Activated CD8-positive, alpha-beta T cell treated with anti-CD3 and anti-CD28 coated beads for 36 hours (primary cell): Measurements from ENCODE around the gene RNF223. TPM values are rescaled to one million over a fixed set of nuclear protein-coding genes. Genes with fewer than 3 reads are reported as not detected.

ENCODE experiments used
- ATAC-seq: fragments of 200-7000 bp; cut with Tn5 transposase; one replicate; pipeline ENCODE4 v1.10.0; 2021; ENCODE audit warnings: mild to moderate bottlenecking, moderate library complexity
- CTCF ChIA-PET: fragments of 350-600 bp; sonication (Branson Sonifier 250); formaldehyde crosslinking; loops from one replicate; lab custom pipeline; 2021; ENCODE audit warnings: antibody characterized with exemption; lab: Charles Lee
- POLR2A ChIA-PET: fragments of 350-600 bp; sonication (Branson Sonifier 250); formaldehyde crosslinking; loops from one replicate; lab custom pipeline; 2021; ENCODE audit warnings: antibody characterized with exemption; lab: Charles Lee
- DNase-seq: peaks from one replicate; pipeline ENCODE4 v3.0.0-alpha.2; 2020
- H3K27ac Mint-ChIP-seq: one replicate; pipeline ENCODE4 v1.8.0; 2021; ENCODE audit warnings: mild to moderate bottlenecking, mixed read lengths
- H3K27me3 Mint-ChIP-seq: one replicate; pipeline ENCODE4 v1.8.0; 2021; ENCODE audit warnings: mixed read lengths
- H3K36me3 Mint-ChIP-seq: one replicate; pipeline ENCODE4 v1.8.0; 2021; ENCODE audit warnings: low read depth, mixed read lengths
- H3K4me1 Mint-ChIP-seq: one replicate; pipeline ENCODE4 v1.8.0; 2021; ENCODE audit warnings: low read depth, mixed read lengths
- H3K4me3 Mint-ChIP-seq: one replicate; pipeline ENCODE4 v1.8.0; 2021; ENCODE audit warnings: mild to moderate bottlenecking, moderate library complexity, mixed read lengths
- H3K9me3 Mint-ChIP-seq: one replicate; pipeline ENCODE4 v1.8.0; 2021; ENCODE audit warnings: mixed read lengths
- CTCF ChIP-seq: fragments of 200-600 bp; IDR thresholded peaks from one replicate; pipeline ENCODE4 v1.8.0; 2022; ENCODE audit warnings: antibody characterized with exemption, mild to moderate bottlenecking
- intact Hi-C: fragments of 100-400 bp; cut with micrococcal nuclease; formaldehyde crosslinking; loops from one replicate; pipeline ENCODE4 v1.10.0; 2022
- total RNA-seq, 2 experiments: library from RNA; stranded (reverse); gene quantifications; one replicate each; pipeline ENCODE4 v1.2.3, GENCODE V29; 2021

The RNF223 gene
- total RNA-seq, 2 experiments from 2014 or later = not detected

GRCh38 chr1:1071486-1072298, 2.4 kb downstream of the RNF223 start:
- H3K9me3 Mint-ChIP-seq = no peaks in the 10 kb centered on the region
- ATAC-seq (no peak), DNase-seq (no peak)
- peaks cover 8% of the 10 kb centered on the region for H3K36me3 Mint-ChIP-seq
- no peak overlapping the region for H3K4me3 Mint-ChIP-seq
- CTCF ChIA-PET = no interaction called here
- POLR2A ChIA-PET = interaction anchor here (0.5 to 2.2 kb wide), 3 partner anchors 7 to 245 kb away, joined by 4 to 5 read pairs (median 5); no protein-coding TSS in a partner anchor
- intact Hi-C loops = no loop called here
- H3K27me3 Mint-ChIP-seq = peaks cover 7% of the 10 kb centered on the region
- no peak for TF ChIP-seq CTCF
- peaks cover 5% of the 10 kb centered on the region for H3K4me1 Mint-ChIP-seq
- no peak overlapping the region for H3K27ac Mint-ChIP-seq

- no peaks in the 10 kb centered on the region for H3K9me3 Mint-ChIP-seq
- TF ChIP-seq CTCF = no peak
- H3K36me3 Mint-ChIP-seq = peaks cover 15% of the 10 kb centered on the region
- ChIA-PET CTCF (interaction anchor here (1.0 to 1.2 kb wide), 2 partner anchors 14 to 86 kb away, joined by 3 to 4 read pairs; no protein-coding TSS in a partner anchor), POLR2A (interaction anchor here (0.6 to 1.6 kb wide), 5 partner anchors 10 to 34 kb away, joined by 3 to 5 read pairs (median 4); no protein-coding TSS in a partner anchor)
- DNase-seq = peak; percentile 39
- H3K4me3 Mint-ChIP-seq = peak overlapping the region; percentile 29
- no peak for ATAC-seq
- H3K27ac Mint-ChIP-seq = no peak overlapping the region
- H3K4me1 Mint-ChIP-seq = peaks cover 17% of the 10 kb centered on the region
- H3K27me3 Mint-ChIP-seq = peaks cover 7% of the 10 kb centered on the region
- intact Hi-C loops = no loop called here
These were observed 4.1 kb downstream of the RNF223 start for GRCh38 chr1:1069711-1070676.

GRCh38 chr1:1069056-1069710, 4.9 kb downstream of the RNF223 start:
- ATAC-seq = peak; percentile 55
- ChIA-PET POLR2A (interaction anchor here (1.1 to 1.3 kb wide), 2 partner anchors 10 to 32 kb away, joined by 3 to 4 read pairs; no protein-coding TSS in a partner anchor), CTCF (interaction anchor here (1.0 to 1.2 kb wide), 2 partner anchors 13 to 85 kb away, joined by 3 to 4 read pairs; no protein-coding TSS in a partner anchor)
- Mint-ChIP-seq H3K36me3 (peaks cover 15% of the 10 kb centered on the region), H3K27ac (peak overlapping the region; percentile 57), H3K9me3 (no peaks in the 10 kb centered on the region), H3K4me3 (peak overlapping the region; percentile 73), H3K4me1 (peaks cover 20% of the 10 kb centered on the region), H3K27me3 (peaks cover 2% of the 10 kb centered on the region)
- TF ChIP-seq CTCF = no peak
- intact Hi-C loops = no loop called here
- peak; percentile 90 for DNase-seq

- DNase-seq (peak; percentile 74), ATAC-seq (peak; percentile 13)
- Mint-ChIP-seq H3K27ac (peak overlapping the region; percentile 30), H3K9me3 (no peaks in the 10 kb centered on the region), H3K4me1 (peaks cover 21% of the 10 kb centered on the region), H3K27me3 (peaks cover 2% of the 10 kb centered on the region), H3K4me3 (peak overlapping the region; percentile 73), H3K36me3 (peaks cover 15% of the 10 kb centered on the region)
- ChIA-PET POLR2A (no interaction called here), CTCF (interaction anchor here (1.2 kb wide), 1 partner anchor 85 kb away, joined by 4 read pairs; no protein-coding TSS in a partner anchor)
- TF ChIP-seq CTCF = no peak
- intact Hi-C loops = no loop called here
These were observed 5.5 kb downstream of the RNF223 start for GRCh38 chr1:1068517-1069055.
